ENCODE results near the gene TNNI3K. TPM values are rescaled to one million over a fixed set of nuclear protein-coding genes. Genes with fewer than 3 reads are reported as not detected.

The TNNI3K gene
- total and polyA plus RNA-seq, 9 donors: 0.73 to 2.6 (median 1.5) TPM; not detected in 1

DNA sequence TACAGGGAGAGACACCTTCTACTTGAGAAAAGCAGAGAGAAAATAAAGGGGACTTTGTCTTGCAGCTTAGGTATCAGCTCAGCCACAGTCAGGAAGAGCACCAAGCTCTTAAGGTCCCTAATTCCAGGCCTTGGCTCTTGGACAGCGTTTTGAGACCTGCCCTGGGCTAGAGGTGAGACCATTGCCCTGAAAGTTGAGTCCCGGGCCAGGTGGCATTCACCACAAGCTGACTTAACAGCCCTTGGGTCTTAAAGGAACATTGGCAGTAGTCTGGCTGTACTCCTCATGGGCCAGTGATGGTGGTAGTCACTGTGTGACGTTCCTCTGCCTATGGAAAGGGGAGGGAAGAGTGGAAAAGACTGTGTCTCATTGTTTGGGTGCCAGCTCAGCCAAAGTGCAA, 11.7 kb upstream of the TNNI3K start:
- intact Hi-C loops (cut with DNase I): no loop called here
- TF ChIP-seq CTCF (IDR thresholded peaks at IDR 0.05): no peak
- TF ChIP-seq EP300 (IDR thresholded peaks at IDR 0.05): no peak
- no peak for TF ChIP-seq POLR2A (IDR thresholded peaks at IDR 0.05)
- Histone ChIP-seq H3K4me3 (no peak overlapping the region), H3K27ac (no peak overlapping the region), H3K9me3 (no peaks in the 10 kb centered on the region), H3K27me3 (no peaks in the 10 kb centered on the region), H3K4me1 (ENCODE audit: insufficient read depth) (no peaks in the 10 kb centered on the region), H3K36me3 (no peaks in the 10 kb centered on the region)
- WGBS, 3 donors: 74 to 89% (median 81%) methylated on average over 3 of the region's 3 CpGs
- DNase-seq: no peak

DNA sequence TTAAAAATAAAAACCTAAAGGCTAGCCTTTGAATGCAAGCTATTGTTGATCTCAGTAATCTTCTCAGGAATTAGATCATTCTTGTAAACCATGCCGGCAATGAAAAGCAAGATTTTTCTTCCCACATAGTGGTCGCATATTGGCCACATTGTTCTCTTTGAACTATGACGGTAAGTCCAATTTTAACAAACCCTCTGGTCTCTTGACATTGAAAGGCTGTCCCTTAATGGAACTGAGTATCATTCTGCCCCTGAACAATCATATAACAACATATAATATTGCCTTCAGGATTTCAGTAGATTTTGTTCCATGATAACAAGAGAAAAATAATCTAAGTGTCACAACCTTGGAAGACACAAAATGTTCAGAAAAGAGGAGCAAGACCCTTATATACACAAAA, 1.3 kb downstream of the TNNI3K start:
- no peak overlapping the region for H3K4me3 ChIP-seq
- no peak for TF ChIP-seq EP300 (IDR thresholded peaks at IDR 0.05)
- TF ChIP-seq POLR2A (IDR thresholded peaks at IDR 0.05): no peak
- TF ChIP-seq CTCF (IDR thresholded peaks at IDR 0.05): no peak
- H3K9me3 ChIP-seq: no peaks in the 10 kb centered on the region
- whole genome bisulfite sequencing, 3 donors: 96 to 97% (median 97%) methylated on average over 3 of the region's 3 CpGs
- DNase-seq: no peak
- no peaks in the 10 kb centered on the region for H3K4me1 ChIP-seq (ENCODE audit: insufficient read depth)
- H3K36me3 ChIP-seq: no peaks in the 10 kb centered on the region
- no peak overlapping the region for H3K27ac ChIP-seq
- no peaks in the 10 kb centered on the region for H3K27me3 ChIP-seq
- intact Hi-C loops (cut with DNase I): no loop called here

DNA sequence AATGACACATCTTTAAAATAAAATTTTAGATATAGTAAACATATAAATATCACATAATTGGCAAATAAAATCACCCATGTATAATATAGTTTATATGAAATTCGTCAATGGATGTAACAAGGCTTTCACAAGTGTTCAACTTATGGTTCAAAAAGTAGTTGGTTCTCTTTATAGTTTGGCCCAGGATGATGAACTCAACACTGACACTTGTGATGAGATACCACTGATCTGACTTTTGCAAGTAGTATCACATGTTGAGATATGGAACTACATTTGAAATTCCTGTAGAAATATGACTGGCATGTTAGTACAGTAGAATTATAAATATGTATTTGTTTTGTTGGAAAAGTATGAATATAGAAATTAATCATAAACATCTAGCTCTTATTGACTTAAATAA, 1.8 kb downstream of the TNNI3K start:
- no peaks in the 10 kb centered on the region for H3K27me3 ChIP-seq
- 85 to 96% (median 93%) methylated on average over 1 of the region's 1 CpG for WGBS, 3 donors
- no peaks in the 10 kb centered on the region for H3K9me3 ChIP-seq
- intact Hi-C loops (cut with DNase I): no loop called here
- H3K4me1 ChIP-seq (ENCODE audit: insufficient read depth): no peaks in the 10 kb centered on the region
- H3K36me3 ChIP-seq: no peaks in the 10 kb centered on the region
- no peak for DNase-seq
- H3K4me3 ChIP-seq: no peak overlapping the region
- TF ChIP-seq POLR2A (IDR thresholded peaks at IDR 0.05) (no peak), CTCF (IDR thresholded peaks at IDR 0.05) (no peak)
- no peak overlapping the region for H3K27ac ChIP-seq

DNA sequence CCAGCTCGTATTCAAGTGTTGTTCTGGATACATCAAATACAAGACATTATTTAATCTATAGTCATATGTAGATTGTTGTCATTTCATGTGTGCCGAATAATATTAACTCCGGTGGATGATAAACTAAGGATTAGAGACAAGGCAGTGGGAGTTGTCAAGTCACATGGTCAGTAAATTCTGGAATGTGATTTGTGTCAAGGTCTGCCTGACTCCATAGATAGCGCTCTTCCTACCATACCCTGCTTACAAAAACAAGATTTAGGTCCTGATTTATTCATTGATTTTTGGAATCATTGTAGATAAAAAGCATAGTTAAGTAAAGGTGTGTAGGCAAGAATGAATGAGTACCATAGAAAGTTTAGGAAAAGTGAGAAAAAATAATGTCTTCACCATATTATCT, 2.6 kb downstream of the TNNI3K start:
- intact Hi-C loops (cut with DNase I): no loop called here
- Histone ChIP-seq H3K27me3 (no peaks in the 10 kb centered on the region), H3K36me3 (no peaks in the 10 kb centered on the region), H3K4me3 (no peak overlapping the region), H3K4me1 (ENCODE audit: insufficient read depth) (no peaks in the 10 kb centered on the region), H3K9me3 (no peaks in the 10 kb centered on the region), H3K27ac (no peak overlapping the region)
- WGBS, 3 donors: 86 to 93% (median 87%) methylated on average over 4 of the region's 4 CpGs
- no peak for TF ChIP-seq POLR2A (IDR thresholded peaks at IDR 0.05)
- no peak for TF ChIP-seq EP300 (IDR thresholded peaks at IDR 0.05)
- TF ChIP-seq CTCF (IDR thresholded peaks at IDR 0.05): no peak
- no peak for DNase-seq
